OCI-M2 (cell line): ENCODE measurements around the gene SENP5.
"Not testable (repeated sequence)": the region's sequence is repeated elsewhere in the genome, so short reads cannot be mapped to it uniquely, and the experiment has no call there.

Experiments used
- DNase-seq: peaks from one replicate; lab custom pipeline; 2025; ENCODE audit not compliant: unreplicated experiment; lab: John Stamatoyannopoulos, UW

SENP5 gene

GRCh38 chr3:196942226-196942914, 74.7 kb downstream of the SENP5 start, which contains the start of gene NCBP2:
TSS of gene NCBP2 (minus strand) at chr3:196942528. CDS start at chr3:196942503, 25 bp downstream.
- DNase-seq: peak; percentile 61

GRCh38 chr3:196942915-196943277, 75.2 kb downstream of the SENP5 start:
- no peak for DNase-seq

GRCh38 chr3:196944037-196944790, 76.5 kb downstream of the SENP5 start:
- DNase-seq: not testable (repeated sequence)

- no peak for DNase-seq
Observed at GRCh38 chr3:196947136-196947859, 79.6 kb downstream of the SENP5 start.

GRCh38 chr3:196947860-196948441, 80.2 kb downstream of the SENP5 start:
- DNase-seq: no peak

- no peak for DNase-seq
Observed at GRCh38 chr3:196948442-196949284, 80.9 kb downstream of the SENP5 start.

DNA sequence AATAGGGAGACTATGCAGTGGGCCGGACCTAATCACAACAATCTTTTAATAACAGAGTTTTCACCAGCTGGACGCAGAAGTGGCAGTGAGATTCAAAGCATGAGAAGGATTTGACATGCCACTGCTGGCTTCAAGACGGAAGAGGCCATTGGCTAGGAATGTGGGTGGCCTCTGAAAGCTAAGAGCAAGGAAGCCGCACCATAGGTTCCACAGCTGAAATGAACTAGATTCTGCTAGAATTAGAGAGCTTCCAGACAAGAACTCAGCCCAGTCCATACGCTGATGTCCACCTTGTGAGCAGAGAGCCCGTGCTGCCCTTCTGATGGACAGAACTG, 81.5 kb downstream of the SENP5 start:
- DNase-seq: no peak

- no peak for DNase-seq
Observed at GRCh38 chr3:196949750-196950149, 82.0 kb downstream of the SENP5 start.

- no peak for DNase-seq
Observed at GRCh38 chr3:196951371-196951770, 83.7 kb downstream of the SENP5 start.

- DNase-seq: no peak
Observed at GRCh38 chr3:196954832-196955231, 87.1 kb downstream of the SENP5 start.

DNA sequence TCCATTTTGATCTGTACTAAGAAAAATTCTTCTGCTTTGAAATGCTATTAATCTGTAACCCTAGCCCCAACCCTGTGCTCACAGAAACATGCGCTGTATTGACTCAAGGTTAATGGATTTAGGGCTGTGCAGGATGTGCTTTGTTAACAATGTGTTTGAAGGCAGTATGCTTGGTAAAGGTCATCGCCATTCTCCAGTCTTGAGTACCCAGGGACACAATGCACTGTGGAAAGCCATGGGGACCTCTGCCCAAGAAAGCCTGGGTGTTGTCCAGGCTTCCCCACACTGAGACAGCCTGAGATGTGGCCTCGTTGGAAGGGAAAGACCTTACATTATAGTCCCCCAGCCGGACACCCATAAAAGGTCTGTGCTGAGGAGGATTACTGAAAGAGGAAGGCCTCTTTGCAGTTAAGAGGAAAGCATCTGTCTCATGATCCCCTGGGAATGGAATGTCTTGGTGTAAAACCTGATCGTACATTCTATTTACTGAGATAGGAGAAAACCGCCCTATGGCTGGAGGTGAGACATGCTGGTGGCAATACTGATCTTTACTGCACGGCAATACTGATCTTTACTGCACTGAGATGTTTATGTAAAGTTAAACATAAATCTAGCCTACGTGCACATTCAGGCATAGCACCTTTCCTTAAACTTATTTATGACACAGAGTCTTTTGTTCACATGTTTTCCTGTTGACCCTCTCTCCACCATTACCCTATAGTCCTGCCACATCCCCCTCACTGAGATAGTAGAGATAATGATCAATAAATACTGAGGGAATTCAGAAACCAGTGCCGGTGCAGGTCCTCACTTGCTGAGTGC, 94.6 kb downstream of the SENP5 start:
- no peak for DNase-seq

- no peak for DNase-seq
Observed at GRCh38 chr3:196962930-196963630, 95.4 kb downstream of the SENP5 start.

GRCh38 chr3:196963631-196963953, 95.9 kb downstream of the SENP5 start:
- DNase-seq: no peak

GRCh38 chr3:196965112-196965803, 97.5 kb downstream of the SENP5 start:
- no peak for DNase-seq

- no peak for DNase-seq
Observed at GRCh38 chr3:196965804-196966173, 98.1 kb downstream of the SENP5 start.

GRCh38 chr3:196966526-196967401, 99.0 kb downstream of the SENP5 start:
- no peak for DNase-seq

DNA sequence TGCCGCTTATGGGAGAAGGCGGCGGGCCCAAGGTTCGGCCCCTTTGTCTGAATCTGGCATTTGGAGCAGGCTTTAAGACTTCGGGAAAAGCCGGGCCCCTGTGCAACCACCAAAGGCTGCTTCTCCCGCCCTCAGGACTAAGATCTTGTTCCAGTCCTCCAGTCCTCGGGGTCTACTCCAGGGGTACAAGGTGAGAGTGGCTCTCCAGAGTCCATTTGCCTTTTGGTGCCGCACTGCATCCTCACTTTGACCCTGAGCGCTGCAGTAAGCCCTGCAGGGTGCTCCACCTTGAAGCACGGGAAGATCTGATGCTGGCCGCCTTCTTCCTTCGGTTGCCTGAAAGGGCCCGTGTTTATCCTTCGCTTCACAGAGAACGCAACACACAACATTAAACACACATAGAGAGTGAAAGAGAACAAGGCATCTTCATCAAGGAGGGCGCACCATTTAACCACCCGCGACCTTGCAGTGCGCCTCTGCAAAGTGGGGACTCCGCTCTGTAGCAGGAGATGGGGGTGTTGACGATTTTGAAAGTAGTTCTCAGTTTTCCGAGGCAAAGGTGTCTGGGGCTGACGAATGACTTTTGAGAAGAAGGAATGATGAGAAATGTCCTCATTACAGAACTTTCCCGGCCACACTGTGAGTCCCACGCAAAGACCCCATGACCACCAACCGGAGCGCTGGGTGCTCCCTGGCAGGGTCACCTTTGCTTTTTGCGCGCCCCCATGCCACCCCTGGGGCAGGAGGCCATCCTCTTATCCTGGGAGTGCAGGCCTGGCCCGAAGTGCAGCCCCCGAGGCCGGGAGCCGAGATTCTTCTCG, 99.9 kb downstream of the SENP5 start:
- no peak for DNase-seq
